ENCODE data around the gene DNAJA3. TPM values are rescaled to one million over a fixed set of nuclear protein-coding genes. Genes with fewer than 3 reads are reported as not detected.

Gene DNAJA3
- total RNA-seq, 1 donor from 2014 or later: 27.3 TPM

DNA sequence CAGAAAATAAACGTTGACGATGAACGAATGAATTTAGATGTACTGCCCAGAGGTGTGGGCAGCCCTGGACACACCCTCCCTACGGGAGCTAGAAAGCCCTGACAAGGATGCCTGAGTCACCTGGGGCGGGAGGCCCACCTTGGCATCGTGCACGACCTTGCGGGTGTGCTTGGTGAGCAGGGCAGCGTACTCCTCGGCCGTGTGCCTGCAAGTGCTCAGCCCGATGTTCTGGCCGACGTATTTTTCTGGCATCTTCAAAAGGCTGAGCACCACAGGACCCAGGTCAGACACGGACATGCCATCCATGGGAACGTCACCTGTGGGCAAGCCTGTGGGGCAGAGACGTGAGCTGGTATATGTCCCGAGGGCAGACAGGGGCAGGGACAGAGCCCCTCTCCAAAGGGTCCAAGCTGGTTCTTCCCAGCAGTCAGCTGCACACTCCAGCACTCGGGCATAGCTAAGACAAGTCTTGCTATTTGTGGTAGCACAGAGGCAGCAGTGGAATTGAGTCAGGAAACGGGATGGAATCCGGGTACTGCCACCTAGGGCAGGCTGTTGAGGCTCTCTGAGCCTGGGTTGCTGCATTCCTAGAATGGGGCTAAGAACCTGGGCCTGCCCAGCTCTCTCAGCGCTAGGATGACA is 38.0 kb downstream of the DNAJA3 start:
- TF ChIP-seq EZH2 (IDR thresholded peaks at IDR 0.05) (no peak), EZH2phosphoT487 (IDR thresholded peaks at IDR 0.05) (no peak)
- TF ChIP-seq, protein P1, sequence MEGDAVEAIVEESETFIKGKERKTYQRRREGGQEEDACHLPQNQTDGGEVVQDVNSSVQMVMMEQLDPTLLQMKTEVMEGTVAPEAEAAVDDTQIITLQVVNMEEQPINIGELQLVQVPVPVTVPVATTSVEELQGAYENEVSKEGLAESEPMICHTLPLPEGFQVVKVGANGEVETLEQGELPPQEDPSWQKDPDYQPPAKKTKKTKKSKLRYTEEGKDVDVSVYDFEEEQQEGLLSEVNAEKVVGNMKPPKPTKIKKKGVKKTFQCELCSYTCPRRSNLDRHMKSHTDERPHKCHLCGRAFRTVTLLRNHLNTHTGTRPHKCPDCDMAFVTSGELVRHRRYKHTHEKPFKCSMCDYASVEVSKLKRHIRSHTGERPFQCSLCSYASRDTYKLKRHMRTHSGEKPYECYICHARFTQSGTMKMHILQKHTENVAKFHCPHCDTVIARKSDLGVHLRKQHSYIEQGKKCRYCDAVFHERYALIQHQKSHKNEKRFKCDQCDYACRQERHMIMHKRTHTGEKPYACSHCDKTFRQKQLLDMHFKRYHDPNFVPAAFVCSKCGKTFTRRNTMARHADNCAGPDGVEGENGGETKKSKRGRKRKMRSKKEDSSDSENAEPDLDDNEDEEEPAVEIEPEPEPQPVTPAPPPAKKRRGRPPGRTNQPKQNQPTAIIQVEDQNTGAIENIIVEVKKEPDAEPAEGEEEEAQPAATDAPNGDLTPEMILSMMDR (IDR thresholded peaks at IDR 0.05): no peak
- Mint-ChIP-seq H3K9me3 (no peaks in the 10 kb centered on the region), H3K27me3 (ENCODE audit: insufficient read depth, low read depth) (peaks cover 6% of the 10 kb centered on the region), H3K36me3 (peaks cover 12% of the 10 kb centered on the region), H3K27ac (peak overlapping the region; percentile 83), H3K4me3 (no peak overlapping the region), H3K4me1 (peaks cover 12% of the 10 kb centered on the region)
- no peaks in the 10 kb centered on the region for H3K36me3 ChIP-seq
- H3K27ac ChIP-seq: no peak overlapping the region
- H3K9me3 ChIP-seq (ENCODE audit: low read depth): no peaks in the 10 kb centered on the region
- no peaks in the 10 kb centered on the region for H3K27me3 ChIP-seq
- H4K20me1 ChIP-seq (ENCODE audit: low read depth): peaks cover 7% of the 10 kb centered on the region
- no peak for DNase-seq (ENCODE audit: low spot score)
- peaks cover 18% of the 10 kb centered on the region for H3F3A ChIP-seq (ENCODE audit: low read depth)
- H3K4me3 ChIP-seq: no peak overlapping the region
- H3K9ac ChIP-seq: no peak overlapping the region
- no peaks in the 10 kb centered on the region for H3K79me2 ChIP-seq (ENCODE audit: low read depth)
- H3K4me1 ChIP-seq: peaks cover 6% of the 10 kb centered on the region
- no peak overlapping the region for H3K4me2 ChIP-seq
- no peak overlapping the region for H2AFZ ChIP-seq (replicated peaks)

DNA sequence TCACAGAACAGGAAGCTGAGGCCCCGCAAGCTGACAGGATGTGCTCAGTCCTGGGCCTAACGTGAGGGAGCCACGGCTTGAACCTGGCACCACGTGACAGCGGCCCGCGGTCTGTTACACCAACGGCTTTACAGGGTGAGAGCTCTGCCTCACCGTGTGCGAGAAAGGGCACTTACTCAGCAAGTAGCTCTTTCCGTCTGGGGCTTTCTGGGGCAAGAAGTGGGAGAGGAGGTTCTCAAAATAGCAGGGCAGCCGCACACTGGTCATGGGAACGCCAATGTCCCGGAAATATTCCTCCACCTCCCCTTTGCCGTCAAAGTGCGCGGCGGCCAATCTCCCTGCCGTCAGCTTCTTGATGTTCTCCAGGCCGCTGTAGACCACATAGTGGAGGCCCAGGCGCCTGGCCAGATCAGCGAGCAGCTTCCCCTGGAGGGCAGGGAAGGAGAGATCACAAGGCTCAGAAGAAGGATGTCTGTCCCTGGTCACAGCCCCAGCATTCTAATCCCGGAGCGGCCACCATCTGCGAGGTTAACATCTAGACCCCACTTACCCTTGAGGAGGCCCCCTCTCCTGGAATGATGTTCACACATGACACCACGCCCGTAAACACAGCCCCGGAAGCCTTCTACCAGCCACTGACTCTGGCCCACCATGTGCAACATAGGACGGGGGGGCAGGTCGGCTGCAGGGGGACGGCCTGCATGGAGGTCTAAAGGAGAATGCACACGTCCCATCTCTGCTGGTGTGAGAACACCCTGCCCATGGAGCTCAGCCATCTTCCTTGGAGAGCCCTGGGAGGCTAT is 40.5 kb downstream of the DNAJA3 start:
- no peak overlapping the region for H3K27ac ChIP-seq

DNA sequence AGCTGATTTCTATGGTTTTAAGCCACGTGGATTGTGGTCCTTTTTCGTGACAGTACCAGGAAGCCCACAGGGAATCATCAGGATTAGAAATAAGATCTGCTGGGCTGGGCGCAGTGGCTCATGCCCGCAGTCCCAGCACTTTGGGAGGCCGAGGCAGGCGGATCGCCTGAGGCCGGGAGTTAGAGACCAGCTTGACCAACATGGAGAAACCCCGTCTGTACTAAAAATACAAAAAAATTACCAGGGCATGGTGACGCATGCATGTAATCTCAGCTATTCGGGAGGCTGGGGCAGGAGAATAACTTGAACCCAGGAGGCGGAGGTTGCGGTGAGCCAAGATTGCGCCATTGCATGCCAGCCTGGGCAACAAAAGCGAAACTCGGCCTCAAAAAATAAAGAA is 42.2 kb downstream of the DNAJA3 start:
- peaks cover 7% of the 10 kb centered on the region for H3K36me3 Mint-ChIP-seq
- peaks cover 10% of the 10 kb centered on the region for H4K20me1 ChIP-seq (ENCODE audit: low read depth)
- no peak overlapping the region for H2AFZ ChIP-seq (replicated peaks)
- DNase-seq (ENCODE audit: low spot score): no peak
- no peak for TF ChIP-seq EZH2phosphoT487 (IDR thresholded peaks at IDR 0.05)
- TF ChIP-seq, protein P1 (IDR thresholded peaks at IDR 0.05): no peak
- TF ChIP-seq EZH2 (IDR thresholded peaks at IDR 0.05): no peak
- no peaks in the 10 kb centered on the region for H3K9me3 ChIP-seq (ENCODE audit: low read depth)
- H3K4me3 Mint-ChIP-seq: no peak overlapping the region
- peaks cover 3% of the 10 kb centered on the region for H3K4me1 Mint-ChIP-seq
- H3K79me2 ChIP-seq (ENCODE audit: low read depth): peaks cover 13% of the 10 kb centered on the region
- H3K27ac Mint-ChIP-seq: no peak overlapping the region
- no peaks in the 10 kb centered on the region for H3K36me3 ChIP-seq
- no peak overlapping the region for H3K9ac ChIP-seq
- peaks cover under 1% of the 10 kb centered on the region for H3K4me1 ChIP-seq
- H3K9me3 Mint-ChIP-seq: no peaks in the 10 kb centered on the region
- no peaks in the 10 kb centered on the region for H3K27me3 ChIP-seq
- no peak overlapping the region for H3K27ac ChIP-seq
- no peak overlapping the region for H3K4me3 ChIP-seq
- peaks cover 4% of the 10 kb centered on the region for H3K27me3 Mint-ChIP-seq (ENCODE audit: insufficient read depth, low read depth)
- H3F3A ChIP-seq (ENCODE audit: low read depth): peaks cover under 1% of the 10 kb centered on the region
- no peak overlapping the region for H3K4me2 ChIP-seq

More for the DNA sequence above, 40.5 kb downstream of the DNAJA3 start:
- Mint-ChIP-seq H3K4me3 (no peak overlapping the region), H3K27ac (no peak overlapping the region), H3K4me1 (peaks cover 8% of the 10 kb centered on the region), H3K27me3 (ENCODE audit: insufficient read depth, low read depth) (peaks cover 6% of the 10 kb centered on the region), H3K9me3 (no peaks in the 10 kb centered on the region), H3K36me3 (peaks cover 7% of the 10 kb centered on the region)
- Histone ChIP-seq H3K36me3 (no peaks in the 10 kb centered on the region), H3K27me3 (no peaks in the 10 kb centered on the region), H3K9ac (no peak overlapping the region), H3F3A (ENCODE audit: low read depth) (peaks cover 7% of the 10 kb centered on the region), H3K4me3 (no peak overlapping the region), H3K79me2 (ENCODE audit: low read depth) (no peaks in the 10 kb centered on the region), H3K4me1 (peaks cover 2% of the 10 kb centered on the region), H4K20me1 (ENCODE audit: low read depth) (peaks cover 10% of the 10 kb centered on the region), H3K9me3 (ENCODE audit: low read depth) (no peaks in the 10 kb centered on the region), H3K4me2 (no peak overlapping the region), H2AFZ (replicated peaks) (no peak overlapping the region)
- DNase-seq (ENCODE audit: low spot score): no peak
- TF ChIP-seq EZH2 (IDR thresholded peaks at IDR 0.05): no peak
- no peak for TF ChIP-seq EZH2phosphoT487 (IDR thresholded peaks at IDR 0.05)
- TF ChIP-seq, protein P1 (IDR thresholded peaks at IDR 0.05): no peak
